Measurements from ENCODE around the gene PTPRD.

PTPRD gene

GRCh38 chr9:9504869-9505268, 1107.9 kb downstream of the PTPRD start:
- Histone ChIP-seq H3K9ac (ENCODE audit: low read length) (no peak overlapping the region), H3K79me2 (ENCODE audit: insufficient read depth, low read length) (no peaks in the 10 kb centered on the region), H3K36me3 (ENCODE audit: low read length) (no peaks in the 10 kb centered on the region), H3K9me3 (ENCODE audit: insufficient read depth, low read length) (no peaks in the 10 kb centered on the region), H3F3A (ENCODE audit: insufficient read depth) (no peaks in the 10 kb centered on the region), H2AFZ (ENCODE audit: low read depth, low read length, severe bottlenecking) (no peak overlapping the region), H3K9me2 (replicated peaks; ENCODE audit: insufficient read depth, low read length) (no peaks in the 10 kb centered on the region), H3K27me3 (ENCODE audit: low read length) (no peaks in the 10 kb centered on the region), H3K27ac (ENCODE audit: low read depth, low read length) (no peak overlapping the region), H4K20me1 (ENCODE audit: low read depth, low read length) (no peaks in the 10 kb centered on the region), H3K4me2 (ENCODE audit: low read depth, low read length, poor library complexity, severe bottlenecking) (no peak overlapping the region), H3K4me3 (ENCODE audit: insufficient read depth, low read length, poor library complexity, severe bottlenecking) (no peak overlapping the region)
- TF ChIP-seq, protein P1, sequence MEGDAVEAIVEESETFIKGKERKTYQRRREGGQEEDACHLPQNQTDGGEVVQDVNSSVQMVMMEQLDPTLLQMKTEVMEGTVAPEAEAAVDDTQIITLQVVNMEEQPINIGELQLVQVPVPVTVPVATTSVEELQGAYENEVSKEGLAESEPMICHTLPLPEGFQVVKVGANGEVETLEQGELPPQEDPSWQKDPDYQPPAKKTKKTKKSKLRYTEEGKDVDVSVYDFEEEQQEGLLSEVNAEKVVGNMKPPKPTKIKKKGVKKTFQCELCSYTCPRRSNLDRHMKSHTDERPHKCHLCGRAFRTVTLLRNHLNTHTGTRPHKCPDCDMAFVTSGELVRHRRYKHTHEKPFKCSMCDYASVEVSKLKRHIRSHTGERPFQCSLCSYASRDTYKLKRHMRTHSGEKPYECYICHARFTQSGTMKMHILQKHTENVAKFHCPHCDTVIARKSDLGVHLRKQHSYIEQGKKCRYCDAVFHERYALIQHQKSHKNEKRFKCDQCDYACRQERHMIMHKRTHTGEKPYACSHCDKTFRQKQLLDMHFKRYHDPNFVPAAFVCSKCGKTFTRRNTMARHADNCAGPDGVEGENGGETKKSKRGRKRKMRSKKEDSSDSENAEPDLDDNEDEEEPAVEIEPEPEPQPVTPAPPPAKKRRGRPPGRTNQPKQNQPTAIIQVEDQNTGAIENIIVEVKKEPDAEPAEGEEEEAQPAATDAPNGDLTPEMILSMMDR (IDR thresholded peaks at IDR 0.05; ENCODE audit: insufficient read depth, low read length, poor library complexity, severe bottlenecking), result no peak
- TF ChIP-seq EZH2phosphoT487 (conservative IDR thresholded peaks at IDR 0.05; ENCODE audit: low read length), result no peak

DNA sequence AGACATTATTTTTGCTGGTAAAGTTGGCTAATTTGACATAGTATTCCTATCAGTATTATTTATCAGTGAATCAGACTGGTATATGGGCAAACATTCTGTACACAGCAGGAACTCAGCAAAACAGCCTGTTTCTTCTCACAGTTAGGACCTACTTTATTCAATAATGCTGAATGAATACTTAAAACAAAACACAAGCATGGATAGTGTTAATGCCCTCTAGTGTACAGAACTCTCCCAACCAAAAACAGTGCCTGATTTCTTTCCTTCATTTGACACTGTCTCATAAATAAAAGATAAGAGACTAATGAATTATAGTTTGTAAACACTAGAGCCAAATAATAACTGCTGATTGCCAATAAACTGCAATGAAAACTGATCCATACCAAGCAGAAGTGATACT, 1113.3 kb downstream of the PTPRD start:
- Histone ChIP-seq H3K27ac (ENCODE audit: low read depth, low read length) (no peak overlapping the region), H3K9me2 (replicated peaks; ENCODE audit: insufficient read depth, low read length) (no peaks in the 10 kb centered on the region), H3K27me3 (ENCODE audit: low read length) (no peaks in the 10 kb centered on the region), H3K36me3 (ENCODE audit: low read length) (no peaks in the 10 kb centered on the region), H3K4me3 (ENCODE audit: insufficient read depth, low read length, poor library complexity, severe bottlenecking) (no peak overlapping the region), H2AFZ (ENCODE audit: low read depth, low read length, severe bottlenecking) (no peak overlapping the region), H3K9me3 (ENCODE audit: insufficient read depth, low read length) (peaks cover 5% of the 10 kb centered on the region; the same call in 1 of the 2 replicates), H3F3A (ENCODE audit: insufficient read depth) (no peaks in the 10 kb centered on the region), H4K20me1 (ENCODE audit: low read depth, low read length) (no peaks in the 10 kb centered on the region), H3K79me2 (ENCODE audit: insufficient read depth, low read length) (no peaks in the 10 kb centered on the region), H3K9ac (ENCODE audit: low read length) (no peak overlapping the region), H3K4me2 (ENCODE audit: low read depth, low read length, poor library complexity, severe bottlenecking) (no peak overlapping the region)
- TF ChIP-seq, protein P1 (IDR thresholded peaks at IDR 0.05; ENCODE audit: insufficient read depth, low read length, poor library complexity, severe bottlenecking), result no peak
- no peak for TF ChIP-seq EZH2phosphoT487 (conservative IDR thresholded peaks at IDR 0.05; ENCODE audit: low read length)

DNA sequence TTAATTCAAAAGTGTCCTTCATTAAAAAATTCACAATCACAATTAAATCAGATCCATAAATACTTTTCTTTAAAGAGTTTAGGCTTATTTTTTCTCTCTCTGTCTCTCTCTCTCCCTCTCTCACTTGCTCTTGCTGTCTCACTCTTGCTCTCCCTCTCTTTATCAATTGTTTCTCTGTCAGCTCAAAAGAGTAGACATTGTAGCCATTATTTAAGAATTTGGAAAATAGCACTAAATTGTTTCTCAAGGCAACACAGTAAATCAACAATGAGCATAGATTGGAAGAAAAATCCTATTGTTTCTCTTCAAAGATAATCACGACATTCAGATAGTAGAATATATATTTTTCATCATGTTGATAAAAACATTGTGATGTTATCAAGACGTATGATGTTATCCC, 1114.0 kb downstream of the PTPRD start:
- Histone ChIP-seq H3K36me3 (ENCODE audit: low read length) (no peaks in the 10 kb centered on the region), H3K9me2 (replicated peaks; ENCODE audit: insufficient read depth, low read length) (no peaks in the 10 kb centered on the region), H4K20me1 (ENCODE audit: low read depth, low read length) (no peaks in the 10 kb centered on the region), H3K27ac (ENCODE audit: low read depth, low read length) (no peak overlapping the region), H2AFZ (ENCODE audit: low read depth, low read length, severe bottlenecking) (no peak overlapping the region), H3K4me2 (ENCODE audit: low read depth, low read length, poor library complexity, severe bottlenecking) (no peak overlapping the region), H3K9me3 (ENCODE audit: insufficient read depth, low read length) (peaks cover 7% of the 10 kb centered on the region; the same call in 1 of the 2 replicates), H3K9ac (ENCODE audit: low read length) (no peak overlapping the region), H3F3A (ENCODE audit: insufficient read depth) (no peaks in the 10 kb centered on the region), H3K79me2 (ENCODE audit: insufficient read depth, low read length) (no peaks in the 10 kb centered on the region), H3K27me3 (ENCODE audit: low read length) (no peaks in the 10 kb centered on the region), H3K4me3 (ENCODE audit: insufficient read depth, low read length, poor library complexity, severe bottlenecking) (no peak overlapping the region)
- TF ChIP-seq, protein P1 (IDR thresholded peaks at IDR 0.05; ENCODE audit: insufficient read depth, low read length, poor library complexity, severe bottlenecking), result no peak
- no peak for TF ChIP-seq EZH2phosphoT487 (conservative IDR thresholded peaks at IDR 0.05; ENCODE audit: low read length)
